Glomerular endothelial cell (primary cell): ENCODE data around the gene SCP2D1. TPM values are rescaled to one million over a fixed set of nuclear protein-coding genes. Genes with fewer than 3 reads are reported as not detected.

Experiments
- DNase-seq: peaks from one replicate; pipeline ENCODE4 v3.0.0-alpha.2; 2011; ENCODE audit warnings: low read depth, low spot score; ENCODE audit errors: extremely low read depth
- total RNA-seq: library from RNA; depleted of rRNA; stranded (reverse); fragments of >200 nt; gene quantifications from 2 replicates; pipeline ENCODE4 v1.2.3, GENCODE V29; 2015

Gene SCP2D1
- total RNA-seq, 1 donor from 2014 or later: not detected

DNA sequence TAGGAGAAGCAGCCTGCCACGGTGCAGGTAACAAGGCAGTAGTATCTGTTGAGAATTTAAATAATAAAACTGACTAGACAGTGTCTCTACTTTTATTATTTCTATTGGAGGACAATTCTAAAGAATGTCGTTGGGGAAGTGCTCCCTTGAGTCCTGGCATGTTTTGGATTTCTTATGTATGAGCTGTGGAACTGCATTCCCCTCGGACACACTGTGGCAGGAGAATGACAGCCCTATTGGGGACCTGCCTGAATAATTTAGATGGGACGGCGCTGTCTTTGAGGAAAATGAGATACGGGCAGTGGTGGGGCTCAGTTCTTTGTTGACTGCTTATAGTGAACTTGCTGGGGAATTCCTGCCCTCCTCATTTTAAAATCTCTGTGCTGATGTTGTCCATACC, 2.4 kb upstream of the SCP2D1 start:
- DNase-seq: no peak

DNA sequence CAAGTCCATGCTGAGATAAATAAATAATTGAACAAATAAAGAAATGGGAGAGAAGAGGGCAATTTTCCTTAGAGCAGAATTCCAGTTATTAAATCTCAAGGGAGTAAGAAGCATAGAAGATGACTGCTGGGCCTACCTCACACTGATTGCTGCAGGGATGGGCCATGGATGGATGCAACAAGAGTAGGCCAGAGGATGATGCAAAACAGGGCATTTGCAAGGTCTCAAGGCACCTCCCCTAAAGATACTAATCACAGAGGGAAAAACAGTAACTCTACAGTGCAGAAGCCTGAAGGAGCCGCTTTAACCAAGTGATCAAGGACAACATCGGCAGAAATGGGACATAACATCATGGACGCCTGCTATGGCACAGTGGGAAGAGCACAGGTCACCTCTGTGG, 1.7 kb upstream of the SCP2D1 start:
- no peak for DNase-seq

- DNase-seq: no peak
These were observed 1.8 kb downstream of the SCP2D1 start for GRCh38 chr20:18815194-18815942.

GRCh38 chr20:18822832-18823231, 9.2 kb downstream of the SCP2D1 start:
- DNase-seq: no peak

- DNase-seq: no peak
These were observed 18.4 kb downstream of the SCP2D1 start for GRCh38 chr20:18831830-18832499.

DNA sequence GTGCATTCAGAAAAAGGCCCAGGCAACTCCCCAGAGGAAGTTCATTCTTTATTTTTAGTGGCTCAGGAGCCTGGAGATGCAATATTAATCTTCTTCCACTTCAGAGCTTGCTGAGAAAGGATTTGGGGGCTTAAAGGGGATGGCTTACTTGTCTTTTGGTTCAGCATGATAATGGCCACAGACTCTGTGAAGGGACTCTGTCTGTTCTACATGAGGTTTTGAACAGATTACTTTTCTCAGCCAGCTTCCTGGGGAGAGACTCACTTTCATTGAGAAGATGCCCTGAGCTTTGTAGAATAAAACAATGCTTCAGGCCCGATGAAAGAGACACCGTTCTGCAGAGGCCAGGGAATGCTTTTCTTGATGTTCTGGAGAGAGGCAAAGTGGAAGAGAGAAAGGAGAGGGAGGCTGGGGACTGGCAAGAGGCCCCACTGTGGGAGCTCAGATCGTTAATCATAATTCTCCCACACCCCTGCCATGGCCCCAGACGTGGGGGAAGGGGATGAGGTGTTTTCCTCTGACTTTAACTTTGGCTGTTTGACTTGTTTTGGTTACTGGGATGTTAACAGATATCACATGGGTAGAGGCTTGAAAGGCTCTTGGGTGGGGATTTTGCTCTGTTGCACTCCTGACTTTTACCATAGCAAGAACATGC, 19.1 kb downstream of the SCP2D1 start:
- DNase-seq: no peak

- no peak for DNase-seq
These were observed 22.1 kb downstream of the SCP2D1 start for GRCh38 chr20:18835466-18836256.

GRCh38 chr20:18837718-18838117, 24.1 kb downstream of the SCP2D1 start:
- DNase-seq: no peak

- no peak for DNase-seq
These were observed 26.1 kb downstream of the SCP2D1 start for GRCh38 chr20:18839507-18840247.

DNA sequence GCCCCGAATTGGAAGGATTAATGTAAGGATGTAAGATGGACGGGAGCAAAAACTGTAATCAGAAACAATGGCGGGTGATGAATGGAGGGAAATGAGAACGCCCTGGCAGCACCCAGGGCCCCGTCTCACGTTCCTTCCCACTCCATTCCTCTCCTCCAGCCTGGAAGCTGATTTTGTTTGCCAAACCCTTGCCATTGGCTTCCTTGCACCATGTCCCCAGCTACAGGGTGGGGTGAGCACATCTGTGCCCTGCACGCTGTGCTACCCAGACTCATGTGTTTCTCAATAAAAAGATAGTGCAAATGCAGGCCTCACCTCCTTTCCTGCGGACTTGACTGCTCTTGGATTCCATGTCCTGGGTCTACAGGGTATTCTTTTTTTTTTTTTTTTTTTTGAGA, 26.7 kb downstream of the SCP2D1 start:
- no peak for DNase-seq

- no peak for DNase-seq
These were observed 31.4 kb downstream of the SCP2D1 start for GRCh38 chr20:18845017-18845416.

- no peak for DNase-seq
These were observed 33.7 kb downstream of the SCP2D1 start for GRCh38 chr20:18847226-18847755.

GRCh38 chr20:18849131-18849530, 35.5 kb downstream of the SCP2D1 start:
- no peak for DNase-seq

DNA sequence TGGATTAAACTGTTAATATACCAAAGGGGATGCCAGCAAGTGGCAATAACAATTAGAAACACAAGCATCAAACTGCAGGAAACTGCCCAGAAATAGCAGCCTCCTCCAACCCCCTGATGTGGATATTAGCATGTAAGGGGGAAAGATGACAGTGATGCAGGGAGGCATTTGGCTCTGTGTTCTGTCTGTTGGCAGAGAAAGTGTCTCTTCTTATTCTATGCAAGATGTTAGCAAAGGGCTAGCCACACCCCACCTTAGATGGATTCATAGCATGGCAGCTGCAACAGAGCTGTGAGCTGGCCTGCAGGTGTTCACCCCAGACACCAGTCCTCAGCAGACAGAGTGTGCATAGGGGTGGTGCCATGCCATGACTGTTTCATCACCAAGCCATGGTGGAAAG, 38.0 kb downstream of the SCP2D1 start:
- DNase-seq: no peak

DNA sequence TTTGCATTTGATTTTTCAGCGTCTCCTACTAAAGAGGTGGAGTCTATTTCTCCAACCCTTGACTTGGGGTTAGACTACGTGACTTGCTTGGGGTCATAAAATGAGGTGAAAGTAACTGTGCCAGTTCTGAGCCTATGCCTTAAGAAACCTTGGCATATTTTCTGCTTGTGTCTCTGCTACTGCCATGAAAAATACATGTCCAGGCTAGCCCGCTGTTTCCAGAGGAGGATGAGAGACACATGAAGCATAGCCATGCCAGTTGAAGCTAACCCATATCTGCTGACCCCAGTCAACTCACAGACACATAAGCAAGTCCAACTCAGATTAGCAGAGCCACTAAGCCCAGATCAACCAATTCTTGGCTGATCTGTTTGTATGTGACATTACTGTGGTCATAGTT, 38.7 kb downstream of the SCP2D1 start:
- DNase-seq: no peak

- no peak for DNase-seq
These were observed 39.6 kb downstream of the SCP2D1 start for GRCh38 chr20:18853216-18853615.

- DNase-seq: no peak
These were observed 40.5 kb downstream of the SCP2D1 start for GRCh38 chr20:18853946-18854646.

- DNase-seq: no peak
These were observed 42.3 kb downstream of the SCP2D1 start for GRCh38 chr20:18855882-18856281.

- no peak for DNase-seq
These were observed 43.3 kb downstream of the SCP2D1 start for GRCh38 chr20:18856873-18857272.

GRCh38 chr20:18857640-18858039, 44.1 kb downstream of the SCP2D1 start:
- no peak for DNase-seq
